ACC112 (cell line): Measurements from ENCODE around the gene HSPA12A.

Experiments used
- H2AFZ ChIP-seq: fragments of 200-600 bp; sonication (generic); one replicate; pipeline ENCODE4 v1.6.0; 2017; ENCODE audit warnings: antibody characterized with exemption, low read length; ENCODE audit not compliant: unreplicated experiment
- H3K27ac ChIP-seq: fragments of 200-600 bp; sonication (generic); 2 replicates; pipeline ENCODE4 v1.5.1; 2014; ENCODE audit warnings: low read depth, mild to moderate bottlenecking, antibody characterized with exemption, low read length, moderate library complexity
- H3K27me3 ChIP-seq: fragments of 200-600 bp; sonication (generic); 2 replicates; pipeline ENCODE4 v1.6.1; 2014; ENCODE audit warnings: mild to moderate bottlenecking, antibody characterized with exemption, low read length, moderate library complexity, mixed read lengths; ENCODE audit not compliant: insufficient read depth
- H3K36me3 ChIP-seq: fragments of 200-600 bp; sonication (generic); 2 replicates; pipeline ENCODE4 v1.6.1; 2016; ENCODE audit warnings: mild to moderate bottlenecking, antibody characterized with exemption, low read length, moderate library complexity, mixed read lengths; ENCODE audit not compliant: insufficient read depth
- H3K4me1 ChIP-seq: fragments of 200-600 bp; sonication (generic); one replicate; pipeline ENCODE4 v1.6.1; 2016; ENCODE audit warnings: low read length, mixed read lengths; ENCODE audit not compliant: insufficient read depth, unreplicated experiment, control insufficient read depth
- H3K4me3 ChIP-seq: fragments of 200-600 bp; sonication (generic); 2 replicates; pipeline ENCODE4 v1.5.1; 2014; ENCODE audit warnings: mild to moderate bottlenecking, low read depth, low read length
- H3K79me2 ChIP-seq: fragments of 200-600 bp; sonication (generic); one replicate; pipeline ENCODE4 v1.6.0; 2016; ENCODE audit warnings: low read length; ENCODE audit not compliant: control insufficient read depth, unreplicated experiment, insufficient read depth

The HSPA12A gene

DNA sequence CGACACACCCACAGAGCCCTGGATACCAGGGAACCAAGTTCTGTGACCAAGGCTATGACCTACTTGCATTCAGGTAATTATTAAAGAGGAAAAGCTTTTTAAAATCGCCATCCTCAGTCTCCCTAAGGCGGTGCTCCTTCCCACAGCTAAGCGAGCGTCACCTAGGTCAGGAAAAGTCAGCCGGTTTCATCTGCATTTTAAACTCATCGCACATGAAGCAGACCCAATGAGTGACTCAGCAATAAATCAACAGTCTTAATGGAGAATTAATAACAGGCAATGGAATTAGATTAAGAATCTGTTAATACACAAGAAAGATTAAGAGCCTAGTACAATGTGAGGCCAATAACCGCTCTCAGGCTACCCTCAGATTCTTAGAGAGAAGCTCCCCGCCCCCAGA is 59.2 kb downstream of the HSPA12A start:
- Histone ChIP-seq H2AFZ (no peak overlapping the region), H3K4me3 (no peak overlapping the region), H3K79me2 (no peaks in the 10 kb centered on the region), H3K27ac (no peak overlapping the region), H3K36me3 (no peaks in the 10 kb centered on the region), H3K27me3 (no peaks in the 10 kb centered on the region), H3K4me1 (peaks cover 2% of the 10 kb centered on the region)

DNA sequence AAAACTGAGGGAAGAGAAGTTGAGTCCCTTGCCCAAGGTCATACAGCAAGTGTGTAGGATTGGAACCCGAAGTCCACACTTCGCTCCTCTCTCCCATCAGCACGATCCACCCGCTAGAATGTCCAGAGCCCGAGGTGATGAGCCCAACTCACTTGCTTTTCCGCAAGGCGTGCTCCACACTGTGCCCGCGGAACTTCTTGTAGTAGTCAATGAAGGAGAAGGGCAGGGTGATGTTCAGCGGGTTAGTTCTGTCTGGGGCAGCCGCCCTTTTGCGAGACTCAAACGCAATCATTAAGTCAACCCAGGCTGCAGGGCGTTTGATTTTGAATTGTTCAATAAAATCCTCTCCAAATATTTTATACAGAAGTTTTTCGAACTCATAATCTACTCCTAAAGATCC is 63.0 kb downstream of the HSPA12A start:
- H3K27ac ChIP-seq, result no peak overlapping the region
- no peaks in the 10 kb centered on the region for H3K79me2 ChIP-seq
- H3K4me1 ChIP-seq, result no peaks in the 10 kb centered on the region
- no peak overlapping the region for H3K4me3 ChIP-seq
- no peaks in the 10 kb centered on the region for H3K36me3 ChIP-seq
- no peak overlapping the region for H2AFZ ChIP-seq
- no peaks in the 10 kb centered on the region for H3K27me3 ChIP-seq

DNA sequence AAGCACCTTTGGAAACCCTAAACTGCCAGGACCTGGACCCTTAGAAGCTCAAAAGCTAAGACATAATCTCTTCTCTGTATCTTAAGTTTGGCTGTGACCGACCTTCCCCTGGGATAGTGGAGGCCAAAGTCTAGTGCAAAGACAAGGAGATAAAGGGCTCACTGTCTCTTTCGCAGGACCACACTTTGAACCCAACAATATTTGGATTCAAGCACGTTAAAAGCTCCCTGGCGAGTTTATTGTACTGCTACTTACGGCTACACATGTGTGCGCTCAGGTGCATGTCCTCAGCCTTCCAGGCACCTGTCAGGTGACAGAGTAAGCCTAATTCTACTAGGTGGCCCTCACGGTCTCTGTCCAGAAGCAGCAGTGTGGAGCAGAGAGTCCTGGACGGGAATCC is 65.7 kb downstream of the HSPA12A start:
- Histone ChIP-seq H2AFZ (no peak overlapping the region), H3K27ac (no peak overlapping the region), H3K36me3 (no peaks in the 10 kb centered on the region), H3K79me2 (no peaks in the 10 kb centered on the region), H3K27me3 (no peaks in the 10 kb centered on the region), H3K4me1 (peaks cover 3% of the 10 kb centered on the region), H3K4me3 (no peak overlapping the region)

DNA sequence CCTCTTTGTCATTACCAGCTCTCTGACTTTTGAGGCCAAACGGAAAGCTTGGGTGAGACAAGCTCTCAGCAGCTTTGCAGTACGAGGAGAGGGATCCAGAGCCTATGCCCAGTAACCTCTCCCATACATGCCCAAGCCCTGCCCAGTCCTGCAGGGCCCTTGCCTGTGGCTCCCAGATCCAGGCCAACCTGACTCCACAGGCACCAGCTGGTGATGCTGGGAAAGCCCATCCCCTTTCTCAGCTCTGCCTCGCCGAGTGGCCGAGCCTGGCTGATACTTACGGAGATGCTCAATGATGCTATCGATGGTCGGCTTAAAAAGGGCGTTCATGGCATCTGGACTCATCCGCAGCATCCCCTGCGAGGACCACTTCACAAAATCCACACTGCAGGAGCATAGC is 66.2 kb downstream of the HSPA12A start:
- Histone ChIP-seq H3K27ac (no peak overlapping the region), H3K36me3 (no peaks in the 10 kb centered on the region), H3K4me3 (no peak overlapping the region), H3K79me2 (no peaks in the 10 kb centered on the region), H3K4me1 (peaks cover 8% of the 10 kb centered on the region), H2AFZ (no peak overlapping the region), H3K27me3 (no peaks in the 10 kb centered on the region)

DNA sequence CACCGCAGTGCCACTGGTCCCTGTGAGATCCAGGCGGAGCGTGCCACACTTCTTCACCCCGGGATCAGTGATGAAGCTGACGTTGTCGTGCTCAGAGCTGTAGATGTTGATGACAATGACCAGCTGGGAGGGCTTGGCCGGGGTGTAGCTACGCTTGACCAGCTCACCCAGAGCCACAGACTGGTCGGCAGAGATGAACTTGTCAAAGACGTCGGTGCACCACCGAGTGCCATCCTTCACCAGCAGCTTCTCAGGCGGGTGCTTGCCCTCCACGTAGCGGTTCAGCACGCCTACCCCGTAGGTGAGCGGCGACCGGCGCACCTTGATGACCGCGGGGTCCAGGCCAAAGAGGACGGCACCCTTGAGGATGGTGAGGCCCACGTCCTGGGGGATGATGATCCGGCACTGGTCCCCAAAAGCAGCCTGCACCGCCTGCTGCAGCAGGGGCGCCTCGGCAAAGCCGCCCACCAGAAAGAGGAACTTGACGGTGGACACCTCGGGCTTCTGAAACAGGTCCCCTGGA is 67.4 kb downstream of the HSPA12A start:
- H3K27ac ChIP-seq, result no peak overlapping the region
- H3K79me2 ChIP-seq, result no peaks in the 10 kb centered on the region
- no peaks in the 10 kb centered on the region for H3K27me3 ChIP-seq
- H3K36me3 ChIP-seq, result no peaks in the 10 kb centered on the region
- no peak overlapping the region for H2AFZ ChIP-seq
- peaks cover 8% of the 10 kb centered on the region for H3K4me1 ChIP-seq
- H3K4me3 ChIP-seq, result no peak overlapping the region

GRCh38 chr10:116673866-116674265 is 68.5 kb downstream of the HSPA12A start:
- Histone ChIP-seq H3K4me1 (peaks cover 8% of the 10 kb centered on the region), H3K4me3 (no peak overlapping the region), H3K27me3 (no peaks in the 10 kb centered on the region), H3K79me2 (no peaks in the 10 kb centered on the region), H3K27ac (no peak overlapping the region), H3K36me3 (no peaks in the 10 kb centered on the region), H2AFZ (no peak overlapping the region)

DNA sequence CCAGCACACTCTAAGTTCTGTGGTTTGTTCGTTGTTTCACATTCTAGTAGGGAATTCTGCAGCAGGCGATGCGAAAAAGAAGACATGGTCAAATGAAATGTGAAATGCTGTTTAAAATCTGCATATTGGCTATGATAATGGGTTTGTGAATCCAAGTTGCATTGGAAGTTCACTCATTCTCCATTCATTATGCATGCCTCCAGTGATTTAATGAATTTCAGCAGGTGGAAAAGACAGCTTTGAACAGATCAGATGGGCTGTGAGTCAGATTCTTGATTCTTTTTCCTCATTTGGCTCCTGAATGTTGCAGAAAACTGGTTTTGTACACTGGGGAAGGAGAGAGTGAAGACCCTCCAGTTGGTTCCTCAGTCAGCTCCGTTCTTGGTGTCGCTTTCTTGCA is 69.5 kb downstream of the HSPA12A start:
- Histone ChIP-seq H2AFZ (no peak overlapping the region), H3K36me3 (no peaks in the 10 kb centered on the region), H3K27ac (no peak overlapping the region), H3K27me3 (no peaks in the 10 kb centered on the region), H3K4me3 (no peak overlapping the region), H3K79me2 (no peaks in the 10 kb centered on the region), H3K4me1 (peaks cover 8% of the 10 kb centered on the region)

GRCh38 chr10:116671274-116671926 is 71.0 kb downstream of the HSPA12A start:
- no peak overlapping the region for H2AFZ ChIP-seq
- no peaks in the 10 kb centered on the region for H3K36me3 ChIP-seq
- no peak overlapping the region for H3K4me3 ChIP-seq
- H3K27me3 ChIP-seq, result no peaks in the 10 kb centered on the region
- H3K79me2 ChIP-seq, result no peaks in the 10 kb centered on the region
- H3K4me1 ChIP-seq, result peaks cover 8% of the 10 kb centered on the region
- H3K27ac ChIP-seq, result no peak overlapping the region

DNA sequence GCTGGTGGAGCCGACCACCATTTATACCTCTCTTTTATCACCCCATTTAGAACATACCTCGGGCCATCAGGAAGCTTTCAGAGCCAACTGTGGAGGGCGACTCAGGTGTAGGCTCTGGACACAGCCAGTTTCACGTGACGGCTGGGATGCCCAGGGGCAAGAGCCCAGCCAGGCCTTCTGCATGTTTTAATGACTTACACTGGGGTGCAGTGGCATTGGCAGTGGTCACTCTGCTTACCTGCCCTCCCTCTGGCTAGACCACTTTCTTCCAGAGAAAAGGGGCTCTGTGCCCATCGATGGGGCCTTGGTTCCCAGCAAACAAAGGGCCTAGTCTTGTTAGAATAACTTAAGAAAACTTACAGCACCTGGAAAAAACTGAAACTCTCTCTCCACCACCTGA is 71.7 kb downstream of the HSPA12A start:
- Histone ChIP-seq H3K4me3 (no peak overlapping the region), H2AFZ (no peak overlapping the region), H3K27me3 (no peaks in the 10 kb centered on the region), H3K79me2 (no peaks in the 10 kb centered on the region), H3K27ac (no peak overlapping the region), H3K36me3 (no peaks in the 10 kb centered on the region), H3K4me1 (peaks cover 8% of the 10 kb centered on the region)

GRCh38 chr10:116669832-116670644 is 72.3 kb downstream of the HSPA12A start:
- H3K4me3 ChIP-seq, result no peak overlapping the region
- no peak overlapping the region for H3K27ac ChIP-seq
- no peaks in the 10 kb centered on the region for H3K36me3 ChIP-seq
- H3K79me2 ChIP-seq, result no peaks in the 10 kb centered on the region
- H3K27me3 ChIP-seq, result no peaks in the 10 kb centered on the region
- H2AFZ ChIP-seq, result no peak overlapping the region
- H3K4me1 ChIP-seq, result peaks cover 8% of the 10 kb centered on the region

GRCh38 chr10:116669080-116669479 is 73.3 kb downstream of the HSPA12A start:
- Histone ChIP-seq H3K4me1 (peaks cover 8% of the 10 kb centered on the region), H3K4me3 (no peak overlapping the region), H3K79me2 (no peaks in the 10 kb centered on the region), H3K27ac (no peak overlapping the region), H3K27me3 (no peaks in the 10 kb centered on the region), H2AFZ (no peak overlapping the region), H3K36me3 (no peaks in the 10 kb centered on the region)
